CD4-positive, alpha-beta T cell treated with Interleukin-6 at 100 ng/mL for 8 hours (primary cell): Measurements from ENCODE around the gene GPRC5B.

Source experiments
- DNase-seq: peaks from one replicate; pipeline ENCODE4 v3.0.0-alpha.2; 2020; ENCODE audit warnings: mixed read lengths, low spot score

The GPRC5B gene

GRCh38 chr16:19898166-19898565 is 13.5 kb upstream of the GPRC5B start:
- no peak for DNase-seq

GRCh38 chr16:19896951-19897350 is 12.3 kb upstream of the GPRC5B start:
- DNase-seq, result no peak

GRCh38 chr16:19894586-19894985 is 9.9 kb upstream of the GPRC5B start:
- DNase-seq, result no peak

DNA sequence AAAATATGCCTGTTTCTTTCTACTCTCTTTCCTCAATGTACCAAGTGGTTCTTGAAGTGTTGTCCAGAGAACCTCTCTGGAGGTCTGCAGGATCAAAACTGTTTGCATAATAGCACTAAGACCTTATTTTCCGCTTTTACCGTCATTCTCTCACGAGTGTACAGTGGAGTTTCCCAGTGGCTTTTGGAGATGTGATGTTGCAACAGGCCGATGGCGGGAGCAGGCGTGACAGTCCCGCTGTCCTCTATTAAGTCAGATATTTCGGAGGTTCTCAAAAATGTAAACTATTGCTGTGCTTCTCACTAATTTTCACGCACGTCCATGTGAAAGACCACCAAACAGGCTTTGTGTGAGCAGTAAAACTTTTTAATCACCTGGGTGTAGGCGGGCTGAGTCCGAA is 8.3 kb upstream of the GPRC5B start:
- no peak for DNase-seq

DNA sequence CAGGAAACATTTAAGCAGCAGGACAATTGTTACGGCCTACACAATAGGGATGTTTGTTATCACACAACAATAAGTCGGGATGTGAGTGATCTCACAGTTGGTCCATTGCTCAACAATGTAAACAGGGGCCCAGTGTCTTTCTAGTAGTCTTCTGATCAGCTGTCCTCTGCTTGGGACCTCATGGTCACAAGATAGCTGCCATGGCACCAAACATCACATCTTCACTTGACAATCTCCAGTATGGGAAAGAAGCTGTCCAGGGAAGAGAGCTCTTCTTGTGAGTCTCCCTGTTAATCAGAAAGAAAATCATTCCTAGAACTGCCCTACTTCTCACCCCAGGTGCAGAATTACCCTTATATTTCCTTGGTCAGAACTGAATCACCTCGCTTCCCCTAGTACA is 6.3 kb upstream of the GPRC5B start:
- DNase-seq, result no peak

- no peak for DNase-seq
These were observed 4.2 kb upstream of the GPRC5B start for GRCh38 chr16:19888834-19889233.

- peak; percentile 73 for DNase-seq
These were observed 1.7 kb upstream of the GPRC5B start for GRCh38 chr16:19886073-19886941.

DNA sequence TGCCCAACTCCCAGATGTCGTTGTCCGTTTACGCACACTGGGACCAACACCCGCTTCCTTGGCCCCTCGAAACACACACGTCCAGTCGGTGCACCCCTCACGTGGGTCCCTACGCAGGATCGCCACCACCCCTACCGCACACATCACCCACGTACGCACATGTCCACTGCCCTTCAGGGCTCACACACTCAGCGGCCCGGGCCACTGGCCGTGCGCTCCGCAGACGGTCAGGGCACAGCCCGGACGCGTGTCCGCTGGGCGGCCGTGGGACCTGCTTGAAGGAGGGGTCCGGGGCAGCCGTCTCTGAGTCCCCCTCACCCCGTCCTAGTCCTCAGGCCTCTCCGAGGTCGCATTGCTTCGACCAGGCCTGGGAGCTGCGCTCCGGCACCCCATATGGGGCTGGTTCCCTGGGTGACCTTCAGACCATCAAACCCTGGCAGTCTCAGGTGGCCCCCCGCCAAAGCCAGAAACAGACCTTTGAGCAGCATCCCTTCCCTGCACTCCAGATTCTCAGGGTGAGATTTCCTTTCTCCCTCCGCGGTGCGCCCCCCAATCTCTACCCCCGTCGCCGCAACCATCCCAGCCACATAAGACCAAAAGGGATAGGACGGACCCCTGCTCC is 914 bp upstream of the GPRC5B start:
- DNase-seq, result no peak

DNA sequence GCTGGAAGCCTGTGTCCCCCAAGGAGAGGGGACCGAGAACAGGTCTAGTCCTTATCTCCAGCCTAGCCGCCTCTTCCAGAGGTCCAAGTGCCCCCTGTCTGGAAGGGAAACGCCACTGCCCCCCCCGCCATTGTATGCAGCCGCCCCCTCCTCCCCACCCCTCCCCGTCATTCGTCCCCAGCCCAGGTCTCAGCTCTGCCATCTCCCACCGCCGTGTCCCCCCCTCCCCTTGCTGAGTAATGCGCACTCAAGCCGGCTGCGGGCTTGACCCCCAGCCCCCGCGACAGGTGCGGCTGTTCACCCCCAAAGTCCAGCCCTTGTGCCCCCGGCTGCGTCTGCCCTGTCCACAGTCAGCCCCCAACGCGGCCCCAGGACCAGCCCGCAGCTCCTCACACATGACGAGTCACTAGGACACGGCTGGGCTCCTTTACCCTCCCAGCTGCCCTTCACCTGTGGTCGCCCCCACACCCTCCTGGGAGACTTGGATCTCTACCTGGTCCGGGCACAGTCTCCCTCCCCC is 622 bp downstream of the GPRC5B start:
- DNase-seq, result no peak

DNA sequence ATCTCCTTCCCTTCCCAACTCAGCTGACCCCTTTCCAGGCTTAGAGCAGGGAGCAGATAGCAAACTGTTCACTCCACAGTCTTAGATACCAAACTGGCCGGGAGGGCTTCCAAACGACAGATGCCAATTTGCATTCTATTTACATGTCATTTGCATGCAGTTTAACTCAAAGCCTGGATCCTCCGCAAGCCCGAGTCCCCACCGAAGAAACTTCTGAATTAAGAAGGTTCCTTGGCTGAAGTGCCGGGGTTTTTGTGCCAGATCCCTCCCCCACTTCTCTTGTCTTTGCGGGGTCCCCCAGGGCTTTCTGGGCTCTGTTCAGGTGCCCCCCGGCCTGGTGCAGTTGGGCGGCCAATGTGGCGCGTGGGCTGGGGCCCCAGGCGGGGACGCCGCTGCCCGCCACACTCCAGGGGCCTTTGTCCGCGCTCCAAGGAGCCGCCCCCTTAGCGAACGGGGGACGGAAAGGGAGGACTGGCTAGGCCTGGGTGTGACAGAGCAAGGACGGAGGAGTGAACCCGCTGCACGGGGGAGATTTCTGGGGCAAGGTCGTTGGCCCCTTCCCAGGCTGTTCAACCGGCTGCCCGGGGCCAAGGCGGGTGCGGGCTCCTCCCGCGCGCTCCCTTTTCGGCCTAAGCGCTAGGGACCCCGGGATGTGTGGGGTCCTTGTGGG is 1.2 kb downstream of the GPRC5B start:
- no peak for DNase-seq

DNA sequence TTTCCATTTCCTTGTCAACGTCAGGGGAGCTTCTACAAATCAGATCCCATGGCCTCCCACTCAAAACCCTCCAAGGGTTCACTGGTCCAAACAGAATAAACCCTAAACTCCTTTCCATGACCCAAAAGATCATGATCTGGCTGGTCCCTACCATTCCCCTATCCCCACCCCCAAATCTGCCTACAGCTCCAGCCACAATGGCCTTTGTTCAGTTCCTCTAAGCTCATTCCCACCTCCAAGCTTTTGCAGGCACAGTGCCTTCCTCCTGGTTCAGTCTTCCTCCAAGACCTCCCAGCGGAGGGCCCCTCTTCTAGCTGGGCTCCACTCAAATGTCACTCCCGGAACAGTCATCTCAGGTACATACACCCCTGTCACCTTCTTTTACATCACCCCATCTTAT is 2.0 kb downstream of the GPRC5B start:
- DNase-seq, result no peak

- DNase-seq, result no peak
These were observed 2.5 kb downstream of the GPRC5B start for GRCh38 chr16:19882186-19882585.

DNA sequence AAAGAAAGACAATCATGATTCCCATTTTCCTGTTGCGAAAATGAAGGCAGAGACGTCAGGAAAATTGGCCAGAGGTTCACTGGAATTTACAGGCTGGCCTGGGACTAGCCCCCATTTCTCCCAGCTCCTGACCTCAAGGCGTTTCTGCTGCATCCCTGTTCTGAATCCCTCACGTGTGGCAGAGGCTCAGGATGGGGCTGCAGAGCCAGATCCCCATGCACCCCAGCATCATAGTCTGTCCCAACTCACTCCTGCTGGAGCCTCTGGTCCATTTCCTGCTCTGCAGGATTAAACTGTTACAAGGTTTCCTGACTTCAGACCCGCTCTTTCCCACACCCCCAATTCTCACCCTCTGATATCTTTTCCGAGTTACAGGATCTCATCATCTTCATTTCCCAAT is 2.9 kb downstream of the GPRC5B start:
- no peak for DNase-seq

GRCh38 chr16:19881028-19881427 is 3.6 kb downstream of the GPRC5B start:
- DNase-seq, result no peak

- DNase-seq, result no peak
These were observed 5.3 kb downstream of the GPRC5B start for GRCh38 chr16:19879241-19879792.

- DNase-seq, result no peak
These were observed 5.9 kb downstream of the GPRC5B start for GRCh38 chr16:19878757-19879156.

DNA sequence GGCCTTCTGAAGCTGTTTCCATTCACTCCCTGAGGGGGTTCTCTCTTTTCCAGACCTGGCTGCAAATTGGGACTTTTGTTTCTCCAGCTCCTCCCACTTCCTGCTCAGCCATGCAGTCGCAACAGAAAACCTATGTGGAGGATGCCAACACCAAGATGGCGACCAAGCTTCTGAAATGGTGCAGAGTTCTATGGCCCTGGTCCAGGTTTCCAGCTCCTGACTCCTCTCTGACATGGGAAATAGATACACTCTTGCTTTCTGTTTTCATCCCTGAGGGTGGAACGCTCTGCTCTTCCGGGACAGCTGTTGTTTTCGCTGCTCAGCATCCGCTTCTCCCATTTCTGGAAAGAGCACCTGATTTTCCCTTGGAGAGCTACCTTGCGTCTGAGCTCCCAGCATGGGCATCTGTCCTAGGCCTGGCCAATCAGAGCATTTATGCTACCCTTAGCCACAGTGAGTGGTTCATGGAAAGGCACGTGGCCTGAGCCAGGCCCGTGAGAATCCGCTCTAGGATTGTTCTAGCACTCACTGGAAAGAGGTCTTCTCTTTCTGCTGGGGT is 8.1 kb downstream of the GPRC5B start:
- no peak for DNase-seq

- DNase-seq, result no peak
These were observed 8.7 kb downstream of the GPRC5B start for GRCh38 chr16:19875900-19876299.

DNA sequence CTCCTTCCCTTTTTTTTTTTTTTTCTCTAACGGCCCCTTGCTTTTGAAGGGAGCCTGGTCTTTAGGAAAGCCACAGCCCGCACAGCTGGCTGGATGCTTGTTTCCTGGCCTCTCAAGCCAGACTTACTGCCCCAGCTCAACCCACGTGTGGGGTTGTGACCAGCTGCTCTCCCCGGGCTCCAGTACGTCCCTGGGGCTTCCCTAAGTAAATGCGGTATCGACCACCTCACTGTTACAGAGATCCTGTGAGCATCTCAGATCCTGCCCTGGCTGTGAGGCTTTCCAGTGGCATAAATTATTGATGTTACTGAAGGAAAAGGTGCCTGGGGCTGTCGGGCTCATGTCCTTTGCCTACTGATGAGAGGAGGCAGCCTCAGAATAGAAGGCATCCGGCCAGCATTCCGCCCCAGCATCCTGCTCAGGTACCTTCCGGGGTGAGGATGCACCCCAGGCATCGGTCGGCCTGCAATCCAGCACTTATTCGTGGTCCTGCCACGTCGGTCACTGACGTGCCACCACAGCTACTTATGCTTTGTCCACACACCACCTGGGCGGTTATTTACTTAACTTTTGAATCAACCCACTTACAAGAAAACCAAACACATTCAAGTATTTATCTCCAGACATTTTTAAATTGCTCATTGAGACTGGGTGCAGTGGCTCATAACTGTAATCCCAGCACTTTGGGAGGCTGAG is 9.6 kb downstream of the GPRC5B start:
- DNase-seq, result no peak

DNA sequence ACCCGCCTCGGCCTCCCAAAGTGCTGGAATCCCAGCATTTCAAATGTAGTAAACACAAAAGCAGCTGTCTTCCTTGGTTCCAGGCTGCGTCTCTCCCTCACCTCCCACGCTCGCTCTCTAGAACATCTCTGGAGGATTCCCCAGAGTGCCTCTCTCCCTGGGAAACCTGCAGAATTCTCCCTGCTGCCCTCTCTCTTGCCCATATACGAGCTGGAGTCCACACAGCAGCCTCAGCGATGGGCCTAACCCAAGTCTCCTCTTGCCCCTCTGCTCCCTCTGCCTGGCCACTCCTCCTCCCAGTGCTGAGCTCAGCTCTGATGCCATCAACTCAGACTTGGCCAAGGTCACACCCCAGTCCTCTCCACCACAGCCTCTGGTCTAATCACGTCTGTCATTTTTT is 10.6 kb downstream of the GPRC5B start:
- no peak for DNase-seq

DNA sequence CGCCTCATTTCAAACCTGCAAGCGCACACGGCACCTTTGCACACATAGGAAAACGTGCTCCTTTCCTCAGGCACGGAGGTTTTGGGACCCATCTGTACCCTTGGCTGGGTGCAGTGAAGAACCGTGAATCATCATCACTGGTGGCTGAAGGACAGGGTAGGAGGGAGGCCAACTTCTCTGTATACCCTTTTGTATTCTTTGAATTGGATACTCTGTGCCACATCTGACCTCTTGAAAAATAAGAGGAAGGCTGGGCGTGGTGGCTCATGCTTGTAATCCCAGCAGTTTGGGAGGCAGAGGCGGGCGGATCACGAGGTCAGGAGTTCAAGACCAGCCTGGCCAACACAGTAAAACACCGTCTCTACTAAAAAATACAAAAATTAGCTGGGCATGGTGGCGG is 11.7 kb downstream of the GPRC5B start:
- DNase-seq, result no peak
